ENCODE measurements around the gene DGKI.
A peak's percentile ranks its signal among the peaks of the same experiment; 100 is the strongest.

DGKI gene

DNA sequence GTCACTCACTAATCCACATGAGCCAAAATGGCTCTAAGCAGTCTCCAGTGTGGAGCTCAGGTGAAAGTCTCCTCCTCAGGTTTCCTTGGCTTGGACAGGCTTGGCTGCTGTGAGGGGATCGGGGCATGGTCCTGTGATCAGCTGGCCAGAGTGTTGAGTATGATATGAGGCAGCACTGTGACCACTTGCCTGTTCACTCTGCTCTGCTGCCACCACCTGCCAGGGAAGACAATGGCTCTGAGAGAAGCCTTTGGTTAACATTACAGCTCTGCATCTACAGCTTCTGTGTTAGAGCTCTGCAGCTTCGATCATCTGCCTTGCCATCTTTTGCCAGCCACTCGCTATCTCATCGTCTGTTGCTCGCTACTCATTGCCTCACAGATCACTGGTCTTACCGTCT lies 483.1 kb downstream of the DGKI start:
- Histone ChIP-seq H2AFZ (ENCODE audit: low read depth, low read length) (no peak overlapping the region), H3K9me3 (ENCODE audit: low read length) (peaks cover 14% of the 10 kb centered on the region), H3K4me3 (ENCODE audit: low read length) (no peak overlapping the region), H3K4me1 (ENCODE audit: insufficient read depth, low read length) (no peaks in the 10 kb centered on the region), H3K27me3 (ENCODE audit: insufficient read depth, low read length) (no peaks in the 10 kb centered on the region), H3K36me3 (ENCODE audit: insufficient read depth, low read length) (no peaks in the 10 kb centered on the region)

- Histone ChIP-seq H3K27me3 (ENCODE audit: insufficient read depth, low read length) (no peaks in the 10 kb centered on the region), H3K9me3 (ENCODE audit: low read length) (peaks cover 17% of the 10 kb centered on the region), H3K4me3 (ENCODE audit: low read length) (no peak overlapping the region), H3K36me3 (ENCODE audit: insufficient read depth, low read length) (no peaks in the 10 kb centered on the region), H2AFZ (ENCODE audit: low read depth, low read length) (no peak overlapping the region), H3K4me1 (ENCODE audit: insufficient read depth, low read length) (no peaks in the 10 kb centered on the region)
These were observed 486.6 kb downstream of the DGKI start for GRCh38 chr7:137360087-137360679.

- H3K27me3 ChIP-seq (ENCODE audit: insufficient read depth, low read length), result no peaks in the 10 kb centered on the region
- no peaks in the 10 kb centered on the region for H3K36me3 ChIP-seq (ENCODE audit: insufficient read depth, low read length)
- H3K9me3 ChIP-seq (ENCODE audit: low read length), result peaks cover 6% of the 10 kb centered on the region
- no peaks in the 10 kb centered on the region for H3K4me1 ChIP-seq (ENCODE audit: insufficient read depth, low read length)
- H2AFZ ChIP-seq (ENCODE audit: low read depth, low read length), result no peak overlapping the region
- no peak overlapping the region for H3K4me3 ChIP-seq (ENCODE audit: low read length)
These were observed 491.8 kb downstream of the DGKI start for GRCh38 chr7:137354961-137355360.

- no peaks in the 10 kb centered on the region for H3K36me3 ChIP-seq (ENCODE audit: insufficient read depth, low read length)
- H3K9me3 ChIP-seq (ENCODE audit: low read length), result peaks cover 3% of the 10 kb centered on the region
- no peaks in the 10 kb centered on the region for H3K27me3 ChIP-seq (ENCODE audit: insufficient read depth, low read length)
- no peak overlapping the region for H3K4me3 ChIP-seq (ENCODE audit: low read length)
- H2AFZ ChIP-seq (ENCODE audit: low read depth, low read length), result no peak overlapping the region
- no peaks in the 10 kb centered on the region for H3K4me1 ChIP-seq (ENCODE audit: insufficient read depth, low read length)
These were observed 492.4 kb downstream of the DGKI start for GRCh38 chr7:137354396-137354795.

DNA sequence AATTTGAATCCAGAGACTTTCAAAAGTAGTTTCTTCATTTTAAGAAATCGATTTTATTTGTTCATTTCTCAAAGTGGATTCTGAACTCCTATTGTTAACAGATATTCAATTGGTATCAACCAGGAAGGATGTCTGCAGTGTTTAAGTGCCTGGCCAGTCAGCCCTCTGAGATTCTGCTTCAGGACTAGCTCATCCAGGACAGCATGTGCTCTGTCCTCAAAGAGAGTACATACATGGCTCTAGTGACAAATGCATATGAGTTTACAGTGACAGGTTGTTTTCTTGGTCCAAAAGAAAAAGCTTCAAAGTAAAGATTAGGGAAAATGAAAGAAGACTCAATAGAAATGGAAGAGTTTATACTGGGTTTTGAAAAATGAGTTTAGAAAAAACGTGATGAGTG lies 494.8 kb downstream of the DGKI start:
- Histone ChIP-seq H3K4me3 (ENCODE audit: low read length) (no peak overlapping the region), H3K9me3 (ENCODE audit: low read length) (no peaks in the 10 kb centered on the region), H3K27me3 (ENCODE audit: insufficient read depth, low read length) (no peaks in the 10 kb centered on the region), H3K4me1 (ENCODE audit: insufficient read depth, low read length) (no peaks in the 10 kb centered on the region), H3K36me3 (ENCODE audit: insufficient read depth, low read length) (no peaks in the 10 kb centered on the region), H2AFZ (ENCODE audit: low read depth, low read length) (no peak overlapping the region)

DNA sequence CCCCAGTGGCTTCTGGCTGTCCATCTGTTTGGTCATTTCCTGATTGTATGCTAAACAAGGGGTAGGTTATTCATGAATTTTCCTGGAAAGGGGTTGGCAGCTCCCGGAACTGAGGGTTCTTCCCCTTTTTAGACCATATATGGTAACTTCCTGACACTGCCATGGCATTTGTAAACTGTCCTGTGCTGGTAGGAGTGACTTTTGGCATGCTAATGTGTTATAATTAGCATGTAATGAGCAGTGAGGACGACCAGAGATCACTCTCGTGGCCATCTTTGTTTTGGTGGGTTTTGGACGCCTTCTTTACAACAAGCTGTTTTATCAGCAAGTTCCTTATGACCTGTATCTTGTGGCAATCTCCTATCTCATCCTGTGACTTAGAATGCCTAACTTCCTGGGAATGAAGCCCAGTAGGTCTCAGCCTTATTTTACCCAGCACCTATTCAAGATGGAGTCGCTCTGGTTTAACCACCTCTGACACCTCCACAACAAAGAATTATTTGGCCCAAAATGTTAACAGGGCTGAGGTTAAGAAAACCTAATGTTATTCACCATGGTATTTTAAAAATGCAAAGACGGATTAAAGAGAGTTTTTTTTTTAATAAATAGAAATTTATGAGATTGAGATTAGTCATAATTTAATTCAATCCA lies 500.9 kb downstream of the DGKI start:
- Histone ChIP-seq H3K27me3 (ENCODE audit: insufficient read depth, low read length) (no peaks in the 10 kb centered on the region), H3K36me3 (ENCODE audit: insufficient read depth, low read length) (no peaks in the 10 kb centered on the region), H3K9me3 (ENCODE audit: low read length) (no peaks in the 10 kb centered on the region), H3K4me3 (ENCODE audit: low read length) (no peak overlapping the region), H2AFZ (ENCODE audit: low read depth, low read length) (no peak overlapping the region), H3K4me1 (ENCODE audit: insufficient read depth, low read length) (peaks cover 21% of the 10 kb centered on the region)

DNA sequence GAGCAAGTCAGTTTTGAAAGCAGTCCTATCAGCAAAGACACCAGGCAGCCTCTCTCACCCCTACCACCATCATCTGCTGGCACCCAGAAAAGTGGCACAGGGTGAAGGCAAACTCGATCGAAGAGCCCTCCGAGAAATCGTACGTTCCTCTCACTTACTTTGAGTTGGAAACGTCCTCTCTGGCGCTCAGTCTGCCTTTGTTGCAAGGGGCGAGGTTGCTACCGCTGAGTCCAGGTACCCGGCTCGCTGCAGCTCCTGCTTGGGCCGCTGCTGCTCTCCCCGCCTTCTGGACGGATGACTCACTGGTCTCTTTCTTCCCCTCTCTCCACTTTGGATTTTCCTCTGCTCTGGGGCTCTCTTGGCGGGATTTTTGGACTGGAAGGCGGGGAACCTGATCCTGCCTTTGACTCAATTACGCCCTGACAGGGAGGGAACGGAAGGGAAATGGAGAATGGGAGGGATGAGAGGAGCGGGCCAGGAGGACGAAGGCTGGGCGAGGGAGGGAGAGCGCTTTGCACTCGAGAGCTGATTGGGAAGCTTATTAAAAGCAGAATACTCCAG lies 503.4 kb downstream of the DGKI start, which contains the start of gene PTN:
TSS of gene PTN (minus strand) at position 453 of the 561 bp plus-strand sequence. CDS start 88,760 bp downstream, outside the sequence.
- Histone ChIP-seq H3K4me3 (ENCODE audit: low read length) (peak within 1 kb of the TSS; percentile 60), H3K36me3 (ENCODE audit: insufficient read depth, low read length) (no peaks in the 10 kb centered on the region), H3K9me3 (ENCODE audit: low read length) (no peaks in the 10 kb centered on the region), H3K4me1 (ENCODE audit: insufficient read depth, low read length) (peaks cover 24% of the 10 kb centered on the region), H3K27me3 (ENCODE audit: insufficient read depth, low read length) (no peaks in the 10 kb centered on the region), H2AFZ (ENCODE audit: low read depth, low read length) (peak within 1 kb of the TSS; percentile 86)

DNA sequence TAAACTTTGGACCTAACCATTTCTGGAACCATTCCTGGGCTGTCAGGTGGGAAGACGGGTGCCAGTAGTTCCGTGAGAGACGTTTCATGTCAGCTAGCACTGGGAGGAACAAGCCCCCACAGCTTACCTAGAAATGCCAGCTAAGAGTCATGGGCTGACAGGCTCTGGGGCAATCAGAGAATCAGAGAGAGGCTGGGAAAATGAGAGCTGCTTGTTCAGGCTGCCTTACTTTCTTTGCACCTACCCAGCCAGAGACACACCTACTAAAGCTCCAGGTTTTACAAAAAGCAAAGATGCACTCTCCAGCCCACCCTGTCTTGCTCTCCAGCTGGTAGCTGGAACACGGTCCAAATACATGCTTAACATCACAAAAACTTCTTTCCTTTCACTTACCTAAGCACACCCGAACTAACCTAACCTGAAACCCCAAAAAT lies 503.9 kb downstream of the DGKI start:
- no peaks in the 10 kb centered on the region for H3K9me3 ChIP-seq (ENCODE audit: low read length)
- H3K36me3 ChIP-seq (ENCODE audit: insufficient read depth, low read length), result no peaks in the 10 kb centered on the region
- H3K4me3 ChIP-seq (ENCODE audit: low read length), result peak overlapping the region; percentile 60
- H3K27me3 ChIP-seq (ENCODE audit: insufficient read depth, low read length), result no peaks in the 10 kb centered on the region
- H2AFZ ChIP-seq (ENCODE audit: low read depth, low read length), result peak overlapping the region; percentile 86
- peaks cover 24% of the 10 kb centered on the region for H3K4me1 ChIP-seq (ENCODE audit: insufficient read depth, low read length)

DNA sequence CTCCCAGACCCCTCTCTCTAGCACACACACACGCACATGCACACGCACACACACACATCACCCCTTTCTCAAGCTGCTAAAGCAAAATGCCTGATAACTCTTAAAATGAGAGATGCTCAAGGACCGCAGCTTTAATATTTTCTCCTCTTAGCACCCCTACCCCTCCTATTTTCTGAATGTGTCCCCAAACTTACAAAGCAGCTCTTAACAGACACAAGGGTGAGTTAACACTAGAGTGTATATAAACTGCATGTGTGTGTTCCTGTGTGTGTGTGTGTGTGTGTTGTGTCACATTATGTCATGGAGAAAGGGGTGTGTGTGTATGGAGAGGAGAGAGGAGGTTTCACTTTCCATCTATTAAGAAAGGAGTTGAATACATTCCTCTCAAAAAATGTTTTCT lies 504.5 kb downstream of the DGKI start:
- Histone ChIP-seq H3K9me3 (ENCODE audit: low read length) (no peaks in the 10 kb centered on the region), H3K27me3 (ENCODE audit: insufficient read depth, low read length) (no peaks in the 10 kb centered on the region), H3K36me3 (ENCODE audit: insufficient read depth, low read length) (no peaks in the 10 kb centered on the region), H3K4me3 (ENCODE audit: low read length) (peak overlapping the region; percentile 60), H3K4me1 (ENCODE audit: insufficient read depth, low read length) (peaks cover 24% of the 10 kb centered on the region), H2AFZ (ENCODE audit: low read depth, low read length) (peak overlapping the region; percentile 58)

DNA sequence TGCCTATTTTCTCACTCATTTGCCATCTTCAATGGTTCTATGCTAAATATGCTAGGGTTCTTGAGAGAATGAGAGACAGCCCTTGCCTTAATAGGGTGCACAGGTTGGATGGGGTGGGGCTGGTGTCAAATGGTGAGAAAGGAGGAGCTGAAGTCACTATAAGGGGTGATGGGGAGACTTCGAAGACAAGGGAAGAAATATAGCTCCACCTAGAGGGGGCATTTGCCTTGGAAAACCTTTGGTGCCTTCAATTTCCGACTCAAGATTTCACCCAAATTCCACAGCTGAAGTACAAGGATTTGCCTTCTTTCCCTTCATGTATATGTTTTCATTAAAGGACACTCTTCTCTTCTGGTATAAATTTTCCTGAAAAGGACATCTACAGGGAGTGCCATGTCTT lies 508.9 kb downstream of the DGKI start:
- H2AFZ ChIP-seq (ENCODE audit: low read depth, low read length), result no peak overlapping the region
- no peak overlapping the region for H3K4me3 ChIP-seq (ENCODE audit: low read length)
- H3K27me3 ChIP-seq (ENCODE audit: insufficient read depth, low read length), result no peaks in the 10 kb centered on the region
- H3K9me3 ChIP-seq (ENCODE audit: low read length), result no peaks in the 10 kb centered on the region
- no peaks in the 10 kb centered on the region for H3K36me3 ChIP-seq (ENCODE audit: insufficient read depth, low read length)
- H3K4me1 ChIP-seq (ENCODE audit: insufficient read depth, low read length), result peaks cover 15% of the 10 kb centered on the region

DNA sequence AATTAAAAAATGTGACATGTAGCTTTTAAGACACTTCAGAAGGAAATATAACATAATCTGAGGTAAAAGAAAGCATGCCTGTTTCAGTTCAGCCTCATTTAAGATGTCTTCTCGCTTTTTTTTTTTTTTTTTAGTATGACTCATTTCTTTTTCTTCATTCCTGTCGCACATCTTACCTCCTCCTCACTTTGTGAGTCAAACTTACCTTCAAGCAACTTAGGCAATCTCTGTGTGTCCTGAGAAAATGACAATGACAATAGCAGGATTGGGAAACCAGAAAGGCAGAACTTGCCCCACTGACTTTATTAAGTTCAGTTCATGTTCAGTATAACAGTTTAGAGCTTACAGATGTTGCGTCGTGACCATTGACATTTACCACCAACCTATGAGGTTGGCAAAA lies 511.0 kb downstream of the DGKI start:
- Histone ChIP-seq H3K4me3 (ENCODE audit: low read length) (no peak overlapping the region), H3K27me3 (ENCODE audit: insufficient read depth, low read length) (no peaks in the 10 kb centered on the region), H3K36me3 (ENCODE audit: insufficient read depth, low read length) (no peaks in the 10 kb centered on the region), H2AFZ (ENCODE audit: low read depth, low read length) (no peak overlapping the region), H3K9me3 (ENCODE audit: low read length) (no peaks in the 10 kb centered on the region), H3K4me1 (ENCODE audit: insufficient read depth, low read length) (peaks cover 3% of the 10 kb centered on the region)

- Histone ChIP-seq H3K9me3 (ENCODE audit: low read length) (no peaks in the 10 kb centered on the region), H2AFZ (ENCODE audit: low read depth, low read length) (no peak overlapping the region), H3K4me1 (ENCODE audit: insufficient read depth, low read length) (no peaks in the 10 kb centered on the region), H3K4me3 (ENCODE audit: low read length) (no peak overlapping the region), H3K27me3 (ENCODE audit: insufficient read depth, low read length) (no peaks in the 10 kb centered on the region), H3K36me3 (ENCODE audit: insufficient read depth, low read length) (no peaks in the 10 kb centered on the region)
These were observed 515.4 kb downstream of the DGKI start for GRCh38 chr7:137331378-137331777.

Data from neuron (in vitro differentiated cells).